Measurements from ENCODE around the gene FBP1. TPM values are rescaled to one million over a fixed set of nuclear protein-coding genes. Genes with fewer than 3 reads are reported as not detected.

The FBP1 gene
- total RNA-seq, 1 experiment from 2014 or later, result 1.9 TPM

- Histone ChIP-seq H4K5ac (ENCODE audit: insufficient read length, low read depth, low read length) (no peak overlapping the region), H3T11ph (ENCODE audit: low read length) (no peak overlapping the region), H2BK12ac (ENCODE audit: insufficient read length, low read depth, low read length) (no peak overlapping the region), H3K9me3 (ENCODE audit: control insufficient read depth, low read depth, low read length) (no peaks in the 10 kb centered on the region), H3K14ac (ENCODE audit: insufficient read depth, low read length) (no peak overlapping the region), H4K20me1 (ENCODE audit: control insufficient read depth, insufficient read depth, insufficient read length) (no peaks in the 10 kb centered on the region), H3K56ac (ENCODE audit: insufficient read length, low read depth, low read length) (no peak overlapping the region), H3K27me3 (ENCODE audit: insufficient read depth, low read length) (no peaks in the 10 kb centered on the region), H2BK120ac (ENCODE audit: low read depth, low read length, poor library complexity, severe bottlenecking) (no peak overlapping the region), H4K91ac (ENCODE audit: insufficient read length, low read depth, low read length) (no peak overlapping the region), H2AK5ac (ENCODE audit: insufficient read length, low read length) (no peak overlapping the region), H3K4me2 (ENCODE audit: insufficient read depth, insufficient read length, low read length) (no peak overlapping the region), H3K18ac (ENCODE audit: insufficient read length, low read depth, low read length) (no peak overlapping the region), H2BK20ac (ENCODE audit: low read depth, low read length, poor library complexity, severe bottlenecking) (no peak overlapping the region), H3K79me1 (ENCODE audit: insufficient read depth, low read depth, low read length, poor library complexity, severe bottlenecking) (no peaks in the 10 kb centered on the region), H2BK5ac (ENCODE audit: insufficient read length, low read length) (no peak overlapping the region), H3K9ac (ENCODE audit: extremely low read depth, insufficient read length, low read length) (no peak overlapping the region), H3K79me2 (ENCODE audit: insufficient read depth, low read length) (no peaks in the 10 kb centered on the region), H2AFZ (ENCODE audit: low read length) (no peak overlapping the region), H3K23ac (ENCODE audit: insufficient read length, low read depth, low read length) (no peak overlapping the region), H3K27ac (ENCODE audit: insufficient read length, low read depth, low read length) (no peak overlapping the region), H3K4ac (ENCODE audit: low read depth, low read length) (no peak overlapping the region), H4K8ac (replicated peaks; ENCODE audit: insufficient read length, low read depth, low read length) (no peak overlapping the region), H3K23me2 (ENCODE audit: insufficient read length, low read depth, low read length, poor library complexity, severe bottlenecking) (no peaks in the 10 kb centered on the region), H3K4me1 (ENCODE audit: insufficient read depth, low read length) (no peaks in the 10 kb centered on the region), H2BK15ac (ENCODE audit: low read depth, low read length) (no peak overlapping the region)
- TF ChIP-seq CTCF (conservative IDR thresholded peaks at IDR 0.05), result no peak
- H3K27me3 Mint-ChIP-seq (ENCODE audit: low read depth), result peaks cover 6% of the 10 kb centered on the region
- no peaks in the 10 kb centered on the region; a peak in 1 of 7 replicates for H3K36me3 Mint-ChIP-seq (ENCODE audit: insufficient read depth in 1 of 3, low read depth in 3 of 3)
- no peaks in the 10 kb centered on the region for H3K4me1 Mint-ChIP-seq
- H3K4me3 Mint-ChIP-seq, result no peak overlapping the region
- no CpG with 5 or more reads among the region's 2 CpGs for WGBS (ENCODE audit: extremely low coverage, insufficient read length, low lambda C conversion rate)
- H3K27ac Mint-ChIP-seq, result no peak overlapping the region
- H3K9me3 Mint-ChIP-seq, result no peaks in the 10 kb centered on the region
- no peak for DNase-seq
Measured at GRCh38 chr9:94687451-94687850, 48.1 kb upstream of the FBP1 start.

Measured in H9 (cell line).